ENCODE measurements around the gene ATXN1. TPM values are rescaled to one million over a fixed set of nuclear protein-coding genes. Genes with fewer than 3 reads are reported as not detected.

The ATXN1 gene
- total and polyA plus RNA-seq, 2 of the 13 experiments (the other 11 are each of a cell fraction or from before 2014, with no cell fraction given), result 20.7 to 39.5 TPM

- intact Hi-C loops (cut with micrococcal nuclease; ENCODE audit: unreplicated experiment) (loop anchor here (10.0 kb wide), 1 partner anchor 159 kb away; no protein-coding TSS in a partner anchor), in situ Hi-C loops (cut with HindIII; ENCODE audit: extremely low pct_ligation_motif_present, low pct_unique_long_range_greater_than_20kb) (loop anchor here (25.0 kb wide), 1 partner anchor 626 kb away; no protein-coding TSS in a partner anchor)
- H3K4me2 ChIP-seq (ENCODE audit: low read depth, low read length), result no peak overlapping the region
- WGBS (ENCODE audit: low lambda C conversion rate), result 95% methylated on average over 6 of the region's 6 CpGs
- no peaks in the 10 kb centered on the region for H3K27me3 ChIP-seq (ENCODE audit: control insufficient read depth in 1 of 2, insufficient read depth in 2 of 2, low read length in 2 of 2)
- ChIA-PET POLR2A (no interaction called here), CTCF (ENCODE audit: low intra/inter-chr PET ratio, low total read pairs) (no interaction called here)
- H4K20me1 ChIP-seq (ENCODE audit: insufficient read depth, low read length), result peaks cover 7% of the 10 kb centered on the region; the same call in 1 of the 2 replicates
- H3K79me2 ChIP-seq (ENCODE audit: insufficient read depth, low read length), result no peaks in the 10 kb centered on the region
- H3K27ac ChIP-seq (ENCODE audit: extremely low read length, insufficient read depth, low read length), result no peak overlapping the region
- no peak overlapping the region for H3K4me3 ChIP-seq (replicated peaks in 1 of 3; ENCODE audit: insufficient read depth in 1 of 3, low read depth in 2 of 3, low read length in 3 of 3)
- H3K4me1 ChIP-seq (ENCODE audit: insufficient read depth, low read length), result peaks cover 7% of the 10 kb centered on the region
- FAIRE-seq (no peak), ATAC-seq (no peak), DNase-seq (ENCODE audit: low spot score) (no peak)
- no peak overlapping the region for H3K9ac ChIP-seq (ENCODE audit: insufficient read depth, low read depth, low read length)
- H2AFZ ChIP-seq (ENCODE audit: low read length), result no peak overlapping the region
- H3K36me3 ChIP-seq (replicated peaks in 1 of 2; ENCODE audit: control insufficient read depth in 1 of 2, insufficient read depth in 2 of 2, low read length in 2 of 2), result no peaks in the 10 kb centered on the region; a peak in 1 of 5 replicates
- no TSS peak for BruUV-seq (replicated peaks)
- H3K9me3 ChIP-seq (ENCODE audit: low read length), result no peaks in the 10 kb centered on the region
- TF ChIP-seq HMG20B (CRISPR knock-in tag; conservative IDR thresholded peaks at IDR 0.05) (no peak), MAFF (IDR thresholded peaks at IDR 0.05; ENCODE audit: low read depth, low read length) (no peak), BORCS8-MEF2B (CRISPR knock-in tag; IDR thresholded peaks at IDR 0.05) (no peak), SMYD3 (CRISPR knock-in tag; IDR thresholded peaks at IDR 0.05) (no peak), ZNF30 (CRISPR knock-in tag; IDR thresholded peaks at IDR 0.05) (no peak), ZNF800 (CRISPR knock-in tag; IDR thresholded peaks at IDR 0.05) (no peak), ZNF337 (CRISPR knock-in tag; IDR thresholded peaks at IDR 0.05; ENCODE audit: borderline replicate concordance, low read depth) (no peak), MATR3 (CRISPR knock-in tag; IDR thresholded peaks at IDR 0.05) (no peak), ZFP91 (CRISPR knock-in tag; IDR thresholded peaks at IDR 0.05; ENCODE audit: borderline replicate concordance) (no peak), CBX5 (CRISPR knock-in tag; IDR thresholded peaks at IDR 0.05; ENCODE audit: borderline replicate concordance) (no peak), ZNF7 (CRISPR knock-in tag; IDR thresholded peaks at IDR 0.05) (no peak), ZNF275 (CRISPR knock-in tag; IDR thresholded peaks at IDR 0.05; ENCODE audit: borderline replicate concordance) (no peak)
- TF ChIP-seq, protein P1, sequence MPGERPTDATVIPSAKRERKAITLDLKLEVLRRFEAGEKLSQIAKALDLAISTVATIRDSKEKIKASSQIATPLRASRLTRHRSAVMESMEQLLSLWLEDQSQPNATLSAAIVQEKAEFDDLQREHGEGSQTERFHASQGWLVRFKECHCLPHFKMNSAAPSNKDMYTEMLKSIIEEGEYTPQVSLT (CRISPR knock-in tag; IDR thresholded peaks at IDR 0.05; ENCODE audit: borderline replicate concordance, low read depth), result no peak
- TF ChIP-seq, protein P2, sequence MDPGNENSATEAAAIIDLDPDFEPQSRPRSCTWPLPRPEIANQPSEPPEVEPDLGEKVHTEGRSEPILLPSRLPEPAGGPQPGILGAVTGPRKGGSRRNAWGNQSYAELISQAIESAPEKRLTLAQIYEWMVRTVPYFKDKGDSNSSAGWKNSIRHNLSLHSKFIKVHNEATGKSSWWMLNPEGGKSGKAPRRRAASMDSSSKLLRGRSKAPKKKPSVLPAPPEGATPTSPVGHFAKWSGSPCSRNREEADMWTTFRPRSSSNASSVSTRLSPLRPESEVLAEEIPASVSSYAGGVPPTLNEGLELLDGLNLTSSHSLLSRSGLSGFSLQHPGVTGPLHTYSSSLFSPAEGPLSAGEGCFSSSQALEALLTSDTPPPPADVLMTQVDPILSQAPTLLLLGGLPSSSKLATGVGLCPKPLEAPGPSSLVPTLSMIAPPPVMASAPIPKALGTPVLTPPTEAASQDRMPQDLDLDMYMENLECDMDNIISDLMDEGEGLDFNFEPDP (CRISPR knock-in tag; conservative IDR thresholded peaks at IDR 0.05), result no peak
Measured at GRCh38 chr6:16336056-16336818, 425.0 kb downstream of the ATXN1 start.
